ENCODE results near the gene PTCHD4.

PTCHD4 gene

DNA sequence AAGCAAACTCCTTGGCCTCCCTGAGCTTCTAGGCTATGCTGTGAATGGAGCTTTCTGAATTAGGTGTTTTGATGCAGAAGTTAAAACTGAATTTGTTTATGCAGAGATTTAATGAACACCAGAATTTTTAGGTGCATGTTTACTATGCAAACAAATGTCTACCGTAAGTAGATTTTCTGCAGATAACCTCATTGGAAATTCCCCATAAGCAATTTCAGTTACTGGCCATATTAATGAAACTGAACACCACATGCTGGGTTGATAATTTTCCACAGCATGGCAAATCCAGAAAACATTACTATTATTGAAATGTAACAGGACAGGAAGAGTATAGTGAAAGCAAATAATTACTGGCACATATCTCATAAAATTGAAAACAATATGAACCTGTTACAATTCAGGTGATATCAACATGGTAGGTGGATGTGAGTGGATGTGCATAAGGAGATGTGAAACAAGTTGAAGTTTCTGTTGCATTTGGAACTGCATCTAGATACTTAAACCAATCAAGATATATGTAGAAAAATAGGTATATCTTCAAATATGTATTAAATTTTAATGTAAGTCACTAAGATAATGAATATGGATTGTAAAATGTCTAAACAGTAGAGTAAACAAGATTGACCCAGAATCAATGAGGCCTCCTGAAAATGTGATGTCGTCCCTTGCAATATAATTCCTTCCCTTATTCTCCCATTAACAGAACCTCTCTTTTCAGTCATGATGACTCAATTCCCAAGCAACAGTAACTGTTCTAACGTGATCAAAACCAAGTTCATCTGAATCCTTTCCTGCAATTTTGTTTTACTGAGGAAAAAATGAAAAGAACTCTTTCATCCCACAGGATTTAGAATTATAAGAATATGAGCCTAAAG is 11.0 kb downstream of the PTCHD4 start:
- no peak for DNase-seq

DNA sequence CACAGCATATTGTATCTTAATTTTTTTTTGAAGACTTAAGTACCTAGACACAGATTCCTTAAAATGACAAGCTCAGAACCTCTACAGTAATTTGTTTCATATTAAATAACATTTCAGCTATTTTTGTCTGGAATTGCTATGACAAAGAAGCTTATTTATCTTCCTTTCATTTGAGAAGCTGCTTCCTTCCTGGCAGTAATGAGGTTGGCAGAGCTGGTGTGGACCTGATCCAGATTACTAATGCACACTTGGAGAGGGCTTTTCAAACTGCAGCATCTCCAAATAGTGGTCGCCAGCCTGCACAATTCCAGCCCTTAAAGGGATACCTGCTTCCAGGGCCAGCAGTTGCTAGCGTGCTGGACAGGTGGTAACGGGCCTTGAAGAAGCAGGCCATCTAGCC is 12.1 kb downstream of the PTCHD4 start:
- peak in 3 of 58 donors; percentile 8 to 26 (median 16) for DNase-seq

DNA sequence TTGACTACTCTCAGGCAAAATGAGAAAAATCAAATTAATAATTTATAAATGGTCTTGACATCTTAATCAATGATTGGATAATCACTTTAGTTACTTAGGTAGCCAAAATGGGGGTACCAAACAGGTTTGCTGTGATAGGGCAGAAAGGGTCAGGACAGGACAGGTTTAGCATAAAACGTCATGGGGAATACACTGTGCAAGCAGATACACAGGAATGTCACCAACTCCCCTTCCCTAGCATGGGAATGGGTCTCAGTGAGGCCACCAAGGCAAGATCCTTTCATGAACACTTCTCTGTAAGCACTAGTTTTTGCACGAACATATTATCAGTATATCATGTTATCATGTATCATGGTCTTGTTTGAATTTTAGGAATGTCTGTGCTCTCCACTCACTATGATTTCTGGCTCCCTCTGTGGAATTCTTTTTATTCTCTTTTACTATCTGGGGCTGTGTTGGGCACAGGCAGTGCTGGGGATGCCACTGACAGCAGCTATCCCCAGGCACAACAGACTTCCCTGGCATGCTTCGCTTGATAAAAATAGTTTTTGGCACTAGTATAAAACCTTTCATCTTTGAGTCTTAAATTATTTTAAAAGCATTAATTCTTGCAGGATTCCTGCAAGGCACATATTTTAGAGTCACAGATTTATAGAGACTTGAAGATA is 18.3 kb downstream of the PTCHD4 start:
- DNase-seq: no peak

DNA sequence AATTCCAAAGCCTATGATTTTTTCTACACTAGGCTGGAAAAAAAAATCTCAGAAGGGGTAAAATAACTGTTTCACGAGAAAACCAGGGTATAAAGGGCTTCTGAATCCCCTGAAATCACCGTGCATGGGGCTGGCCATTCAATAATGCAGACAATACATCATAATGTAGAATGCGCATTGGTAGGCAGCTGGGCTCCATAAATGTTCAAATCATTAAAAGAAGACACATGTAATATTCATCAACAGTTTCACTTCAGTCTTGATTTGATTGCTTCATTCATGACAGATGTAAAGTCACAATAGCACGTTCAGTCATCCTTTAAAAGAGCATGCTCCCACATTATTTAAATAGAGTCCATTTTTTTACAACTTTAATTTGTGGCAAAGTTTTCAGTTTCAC is 20.5 kb downstream of the PTCHD4 start:
- no peak for DNase-seq

DNA sequence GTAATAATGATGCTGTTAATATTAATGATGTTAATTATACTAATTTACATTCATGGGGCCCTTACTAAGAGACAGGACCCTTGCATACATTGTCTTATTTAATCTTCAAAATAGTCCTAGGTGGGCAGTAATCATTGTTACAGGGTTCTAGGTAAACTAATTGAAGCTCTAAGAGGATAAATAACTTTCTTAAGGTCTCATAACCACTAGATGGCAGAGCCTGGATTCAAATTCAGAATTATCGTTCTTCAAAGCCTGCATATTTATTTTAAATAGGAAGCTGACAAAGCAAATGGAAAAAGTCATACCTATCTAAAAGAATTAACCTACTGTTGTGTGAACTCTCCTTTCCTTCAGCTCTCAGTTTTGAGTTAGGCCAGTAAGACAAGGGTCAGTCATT is 23.5 kb downstream of the PTCHD4 start:
- DNase-seq: no peak

DNA sequence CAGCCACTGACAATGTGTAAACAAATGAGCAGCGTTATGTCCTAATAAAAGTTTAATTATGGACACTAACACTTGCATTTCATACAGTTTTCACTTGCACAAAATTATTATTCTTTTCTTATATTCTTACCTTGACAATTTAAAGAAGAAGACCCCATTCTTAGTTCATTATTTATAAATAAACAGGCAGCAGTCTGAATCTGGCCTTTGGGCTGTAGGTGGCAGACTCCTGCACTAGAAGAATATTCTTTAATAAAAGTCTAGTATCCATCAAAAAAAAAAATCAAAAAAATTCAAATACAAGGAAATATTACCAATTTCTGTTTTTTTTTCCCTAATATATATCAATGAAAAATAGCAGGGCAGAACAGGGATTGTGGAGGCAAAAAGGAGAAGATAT is 24.8 kb downstream of the PTCHD4 start:
- no peak for DNase-seq

DNA sequence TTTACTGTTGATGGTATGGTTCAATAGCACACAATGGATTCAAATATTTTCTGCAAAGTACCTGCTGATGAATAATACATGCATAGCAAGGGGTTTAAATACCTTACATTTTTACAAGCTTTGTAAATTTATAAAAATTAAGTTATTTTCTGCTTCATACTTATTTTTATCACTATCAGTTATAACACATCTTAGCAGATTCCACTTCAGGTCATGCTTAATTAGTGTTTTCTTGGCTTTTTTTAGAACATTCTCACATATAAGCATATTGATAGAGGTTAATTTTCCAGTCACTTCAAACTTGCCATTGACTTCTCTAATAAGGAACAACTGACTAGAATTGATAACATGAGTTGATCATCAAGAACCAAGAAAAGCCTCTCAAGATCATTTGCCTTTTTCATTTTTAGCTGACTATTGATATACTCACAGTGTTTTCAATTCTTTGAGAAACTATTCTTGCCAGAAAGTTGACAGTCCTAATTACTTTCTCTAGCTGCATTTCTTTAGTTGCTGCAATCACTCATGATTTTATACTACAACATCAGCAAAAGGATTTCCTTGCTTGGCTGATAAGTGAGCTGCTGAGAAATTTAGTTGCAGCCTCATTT is 25.8 kb downstream of the PTCHD4 start:
- DNase-seq: no peak

DNA sequence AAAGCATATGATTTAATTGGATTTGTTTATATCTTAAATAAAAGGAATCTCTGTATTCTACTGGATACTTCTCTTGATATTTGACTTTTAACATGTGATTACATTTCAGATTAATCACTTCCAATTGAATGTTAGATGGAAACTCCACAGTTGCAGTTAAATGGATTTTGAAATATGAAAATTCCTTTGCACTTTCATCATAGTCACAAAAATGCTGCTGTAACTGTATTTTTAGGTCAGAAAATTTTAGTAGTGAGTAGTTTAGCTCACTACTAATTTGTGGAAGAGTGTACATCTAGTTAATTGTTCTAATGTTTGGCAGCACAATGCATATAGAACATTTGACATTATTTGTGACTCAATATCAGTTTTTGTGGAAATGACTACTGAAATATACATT is 26.8 kb downstream of the PTCHD4 start:
- no peak for DNase-seq

DNA sequence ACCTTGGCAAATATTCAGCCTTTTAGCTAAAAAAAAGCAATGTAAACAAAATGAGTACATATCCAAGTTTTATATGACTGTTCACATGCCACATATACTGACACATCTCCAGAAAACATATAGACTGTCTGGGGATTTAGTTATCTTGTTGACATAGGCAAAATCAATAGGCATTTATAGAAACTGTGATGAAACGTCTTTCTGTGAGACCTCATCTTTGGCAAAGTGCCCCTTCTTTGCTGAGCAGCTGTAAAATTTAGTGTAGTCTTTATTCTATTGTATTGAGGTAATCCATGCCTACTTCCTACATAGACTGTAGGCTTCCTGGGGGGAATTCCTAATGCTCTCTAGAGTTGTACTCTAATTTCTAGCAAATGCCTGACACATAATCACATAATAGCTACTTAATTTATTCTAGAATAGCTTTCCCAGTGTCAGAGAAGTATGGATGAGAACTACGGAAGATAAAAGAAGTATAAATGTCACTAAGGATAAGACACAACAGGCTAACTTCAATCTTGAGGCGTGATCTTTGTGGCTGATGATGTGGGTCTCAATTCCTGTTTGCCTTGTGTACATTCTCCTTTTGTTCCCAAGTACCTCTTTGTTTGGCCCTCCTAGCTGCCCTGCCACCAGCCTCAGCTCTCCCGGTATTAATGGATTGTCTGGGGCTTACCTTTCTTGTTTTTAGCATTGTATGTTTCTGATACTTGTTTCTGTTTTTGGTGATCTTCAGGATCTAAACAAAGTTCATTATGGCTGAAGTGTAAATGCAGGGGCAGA is 30.6 kb downstream of the PTCHD4 start:
- DNase-seq: no peak

DNA sequence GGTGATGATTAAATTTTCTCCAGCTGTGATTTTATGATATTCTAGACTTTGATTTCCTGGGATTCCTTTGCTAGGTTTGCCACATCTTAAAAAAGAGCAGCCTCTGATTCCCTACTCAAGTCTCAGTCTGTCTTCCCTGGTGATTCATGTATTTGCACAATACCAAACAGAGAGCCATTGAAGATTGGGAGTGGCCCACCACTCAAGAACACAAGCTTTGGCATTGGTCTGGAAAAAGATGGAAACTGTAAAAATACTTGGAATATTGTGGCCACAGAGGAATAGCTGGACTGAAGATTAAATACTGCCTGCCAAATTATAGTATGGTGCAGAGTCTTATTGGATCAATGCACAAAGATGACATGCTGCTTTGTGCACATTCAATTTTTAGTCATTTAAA is 32.9 kb downstream of the PTCHD4 start:
- DNase-seq: no peak

DNA sequence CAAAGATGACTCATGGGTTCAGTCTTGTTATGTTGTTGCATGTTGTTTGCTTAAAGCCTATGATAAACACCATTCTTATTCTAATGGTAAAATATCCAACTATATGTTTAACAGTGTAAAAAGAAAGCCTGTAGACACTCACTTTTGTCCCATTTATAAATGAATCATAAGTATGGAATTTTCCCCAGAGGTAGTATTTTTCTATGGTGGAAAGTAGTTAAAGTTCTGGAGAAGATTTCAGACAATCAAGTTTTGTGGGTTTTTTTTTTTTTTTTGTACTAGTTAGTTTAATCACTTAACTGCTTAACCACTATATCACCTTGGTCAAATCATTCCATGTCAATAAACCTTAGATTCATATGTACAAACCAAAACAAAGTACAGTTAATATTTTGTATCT is 35.8 kb downstream of the PTCHD4 start:
- DNase-seq: no peak

DNA sequence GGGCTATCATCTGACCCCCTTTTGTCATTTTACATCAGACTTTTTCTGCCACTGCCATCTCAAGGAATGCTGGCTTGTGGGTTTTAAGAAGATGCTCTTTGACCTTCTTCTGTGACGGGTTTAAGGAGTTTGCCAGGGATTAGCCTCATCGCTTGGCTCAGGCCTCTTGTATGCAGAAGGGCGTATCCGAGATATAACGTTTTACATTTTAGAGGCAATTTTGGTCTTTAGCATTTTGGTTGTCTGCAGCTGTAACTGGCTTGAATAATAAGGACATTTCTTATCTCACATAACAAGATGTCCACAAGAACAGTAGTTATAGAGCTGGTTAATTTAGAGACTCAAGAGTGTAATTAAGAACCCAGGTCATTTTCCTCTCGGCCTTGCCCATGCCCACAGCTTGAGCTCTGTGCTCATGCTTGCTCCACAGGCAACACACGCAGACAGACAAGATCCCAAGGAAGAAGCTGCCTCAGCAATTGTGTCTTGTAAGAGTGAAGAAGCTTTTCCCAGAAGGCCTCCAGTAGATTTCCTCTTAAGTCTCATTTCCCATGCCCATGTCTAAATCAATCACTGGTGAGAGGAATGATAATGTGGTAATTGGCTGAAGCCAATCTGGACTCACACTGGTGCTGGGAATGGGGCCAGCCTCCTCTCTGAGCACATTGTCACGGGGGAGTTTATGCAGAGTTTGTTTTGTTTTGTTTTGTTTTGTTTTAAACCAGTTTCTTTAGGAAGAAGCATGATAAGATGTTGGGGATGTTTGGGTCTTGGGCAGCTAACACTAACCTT is 36.8 kb downstream of the PTCHD4 start:
- peak in 1 of 58 donors; percentile 0 for DNase-seq

DNA sequence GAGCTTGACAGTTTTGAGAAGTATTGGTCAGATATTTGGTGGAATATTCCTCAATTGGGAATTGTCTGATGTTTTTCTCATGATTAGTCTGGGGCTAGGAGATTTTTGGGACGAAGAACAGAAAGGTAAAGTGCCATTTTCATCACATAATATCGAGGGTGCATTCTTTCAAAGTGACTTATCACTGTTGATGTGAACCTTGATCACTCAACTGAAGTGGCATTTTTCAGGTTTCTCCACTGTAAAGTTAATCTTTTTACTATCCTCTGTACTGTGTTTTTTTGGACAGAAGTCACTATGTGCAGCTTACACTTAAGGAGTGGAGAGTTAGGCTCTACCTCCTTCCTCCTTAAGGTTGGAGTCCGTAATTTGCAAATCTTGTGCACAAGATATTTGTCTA is 39.2 kb downstream of the PTCHD4 start:
- no peak for DNase-seq

DNA sequence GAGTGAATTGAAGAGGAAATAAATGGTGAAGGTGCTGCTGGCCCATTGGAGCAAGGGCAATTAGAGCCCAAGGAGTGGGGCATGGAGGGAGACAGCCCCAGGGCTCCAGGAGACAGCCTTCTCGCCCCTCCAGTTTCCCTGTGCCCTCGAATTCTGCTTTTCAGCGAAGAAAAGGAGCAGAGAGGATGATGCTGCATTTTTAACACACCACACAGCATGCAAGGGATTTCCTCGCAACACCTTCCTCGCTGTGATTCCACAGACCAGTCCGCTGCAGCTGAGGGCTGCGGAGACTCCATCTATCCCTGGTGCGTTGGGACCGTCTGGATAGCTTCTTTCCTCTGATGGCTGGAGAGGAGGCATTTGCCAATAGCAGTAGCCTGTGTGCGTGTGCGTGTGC is 41.7 kb downstream of the PTCHD4 start:
- DNase-seq: peak in 10 of 58 donors; percentile 0 to 28 (median 16)

DNA sequence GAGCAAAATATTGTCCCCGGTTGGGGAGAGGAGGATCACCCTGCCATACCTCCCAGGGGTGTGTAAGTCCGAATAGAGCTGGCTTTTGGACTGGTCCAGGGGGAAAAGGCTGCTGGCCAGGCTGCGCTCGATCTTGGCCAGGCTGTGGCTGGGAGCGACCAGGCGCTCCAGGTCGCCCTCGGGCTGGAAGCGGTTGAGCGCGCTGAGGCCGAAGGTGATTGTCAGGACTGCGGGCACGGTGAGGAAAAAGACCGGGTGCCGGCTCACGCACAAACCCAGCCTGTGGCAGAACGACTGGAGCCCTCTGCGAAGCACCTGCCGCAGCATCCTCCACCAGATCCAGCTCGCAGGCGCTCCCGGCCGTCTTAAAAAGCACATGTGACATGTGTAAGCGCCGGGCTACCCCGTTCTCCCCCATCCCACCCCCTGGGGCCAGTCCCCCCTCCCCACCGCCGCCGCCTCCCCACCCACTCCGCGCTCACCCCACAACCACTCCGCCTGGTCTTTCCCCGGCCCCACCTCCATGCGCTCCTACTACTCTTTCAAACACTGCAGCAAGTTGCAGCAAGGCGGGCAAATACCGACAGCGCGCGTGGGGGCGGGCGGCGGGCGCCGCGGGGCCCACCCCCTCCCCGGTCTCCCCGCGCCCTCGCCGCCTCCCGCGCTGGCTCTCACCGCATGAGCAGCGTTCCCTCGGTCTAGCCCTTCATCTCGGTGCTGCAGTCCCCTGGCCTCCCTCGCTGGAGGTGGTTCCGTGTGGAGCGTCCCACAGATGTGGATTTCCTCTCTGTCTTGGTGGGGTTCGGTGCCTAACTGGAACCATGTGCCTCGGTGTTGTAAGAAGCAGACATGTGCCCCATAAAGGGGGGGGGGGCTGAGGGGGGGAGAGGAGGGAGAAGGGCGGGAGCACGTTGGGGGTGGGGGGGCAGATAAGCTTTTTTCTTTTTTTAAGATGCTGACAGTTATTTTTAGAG is 42.4 kb downstream of the PTCHD4 start:
- peak in 22 of 58 donors; percentile 7 to 67 (median 32) for DNase-seq

DNA sequence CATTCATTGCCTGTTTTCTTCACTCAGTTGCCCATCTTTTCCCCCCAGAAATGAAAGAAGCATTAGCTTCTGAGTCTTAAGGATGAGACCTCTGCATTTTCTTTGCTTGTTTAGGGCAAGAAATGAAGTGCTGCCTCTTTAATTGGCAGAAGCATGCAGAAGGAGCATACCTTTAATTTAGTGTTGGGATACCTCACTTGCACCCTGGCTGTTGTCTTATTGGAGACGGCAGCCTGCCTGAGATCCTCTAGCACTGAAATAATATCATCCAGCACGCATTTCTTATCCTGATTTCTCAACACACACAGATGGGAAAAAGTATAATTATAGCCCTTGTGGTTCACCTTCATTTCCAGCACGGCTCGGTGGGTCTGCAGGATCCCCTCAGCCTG is 43.1 kb downstream of the PTCHD4 start:
- DNase-seq: no peak

DNA sequence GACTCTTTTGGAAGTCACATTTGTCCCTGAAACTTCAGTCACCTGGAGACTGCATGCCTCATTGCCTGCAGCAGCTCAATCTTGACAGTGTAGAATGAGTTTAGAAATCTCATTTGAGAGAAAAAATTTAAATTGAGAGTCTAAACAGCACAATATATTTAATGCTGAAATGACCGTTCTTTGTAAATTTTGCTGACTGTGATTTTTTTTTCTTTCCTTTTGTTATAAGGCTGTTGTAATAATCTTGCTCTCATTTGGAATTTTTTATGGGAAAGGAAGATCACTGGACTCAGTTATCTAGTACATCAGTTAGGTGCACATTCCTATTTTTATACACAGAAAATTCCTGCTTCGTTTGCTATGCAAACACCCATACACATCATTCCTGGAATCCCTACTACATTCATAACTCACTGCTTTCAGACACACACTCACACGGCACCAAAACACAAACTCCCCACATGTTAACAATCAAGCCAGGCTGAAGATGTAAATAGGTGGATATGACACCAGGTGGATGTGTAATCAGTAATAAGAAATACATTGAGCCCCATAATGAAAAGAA is 43.8 kb downstream of the PTCHD4 start:
- no peak for DNase-seq

DNA sequence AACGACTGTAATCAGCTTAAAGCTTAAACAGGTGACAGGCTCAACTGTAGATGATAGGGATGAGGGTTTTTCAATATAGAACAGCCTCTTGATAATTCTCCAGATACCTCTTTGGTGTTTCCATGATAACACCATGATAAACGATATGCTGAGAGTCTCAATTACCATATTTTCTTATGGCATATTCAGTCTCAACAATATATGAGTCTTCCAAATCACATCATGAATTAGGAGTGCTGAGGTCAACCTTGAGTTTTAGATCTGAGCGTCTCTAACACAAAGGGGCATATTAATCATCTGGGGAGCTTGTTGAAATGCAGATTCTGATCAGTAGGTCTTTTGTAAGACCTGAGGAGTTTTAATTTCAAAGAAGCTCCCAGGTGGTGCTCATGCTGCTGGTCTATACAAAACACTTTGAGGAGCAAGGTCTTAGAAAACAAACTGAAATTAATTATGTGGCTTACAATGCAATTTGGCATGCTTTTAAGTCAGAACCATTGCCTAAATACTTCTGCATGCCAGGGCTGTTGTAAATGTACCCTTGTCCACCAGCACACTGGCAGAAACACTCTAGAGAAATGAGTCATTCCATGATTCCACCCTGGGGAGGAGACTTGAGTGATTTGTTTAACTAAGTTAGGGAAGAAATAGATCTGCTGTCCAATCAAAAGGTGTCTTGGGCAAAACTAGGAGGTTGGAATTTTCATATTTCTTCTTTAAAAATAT is 49.6 kb downstream of the PTCHD4 start:
- DNase-seq: no peak
